A549 (cell line): Measurements from ENCODE around the gene GLS. TPM values are rescaled to one million over a fixed set of nuclear protein-coding genes. Genes with fewer than 3 reads are reported as not detected.
A peak's percentile ranks its signal among the peaks of the same experiment; 100 is the strongest.

Experiments
- ATAC-seq, 2 experiments: fragments of 200-7000 bp in 1 of 2; fragments of >200 bp in 1 of 2; cut with Nextera tagmentation in 1 of 2; cut with Tn5 transposase in 1 of 2; 3 replicates each; pipeline versions ENCODE4 v1.8.0 to v1.9.1; 2018 to 2020; ENCODE audit warnings: mild to moderate bottlenecking in 1 of 2, moderate library complexity in 1 of 2
- CTCF ChIA-PET: fragments of 300-600 bp; sonication (Branson Sonifier 250); formaldehyde crosslinking; extraction: SDS; loops from one replicate; lab custom pipeline; 2021; ENCODE audit warnings: antibody characterized with exemption, inconsistent platforms; lab: Yijun Ruan, JAX
- POLR2A ChIA-PET: fragments of 350-600 bp; formaldehyde crosslinking; extraction: SDS; loops from one replicate; lab custom pipeline; 2021; ENCODE audit warnings: antibody characterized with exemption, inconsistent platforms; lab: Yijun Ruan, JAX
- DNase-seq, 2 experiments: peaks; one replicate each; pipeline versions ENCODE4 v3.0.0 to v3.0.0-alpha.2; 2011 to 2016; ENCODE audit warnings: low read depth in 1 of 2, low spot score in 1 of 2
- FAIRE-seq: peaks from 2 replicates; lab custom pipeline; 2011; peaks lifted over from hg19 to GRCh38; lab: Jason Lieb, UNC
- H3K27ac ChIP-seq, 2 experiments: fragments of >200 bp; sonication (Bioruptor Twin); formaldehyde crosslinking; 3 replicates each; pipeline ENCODE4 v1.5.1; 2016 to 2017
- H3K4me1 ChIP-seq: fragments of >200 bp; sonication (Bioruptor Twin); formaldehyde crosslinking; 3 replicates; pipeline ENCODE4 v1.6.1; 2016
- H3K4me2 ChIP-seq: fragments of >200 bp; sonication (Bioruptor Twin); formaldehyde crosslinking; 3 replicates; pipeline ENCODE4 v1.6.1; 2016
- H3K4me3 ChIP-seq: fragments of >200 bp; sonication (Bioruptor Twin); formaldehyde crosslinking; 3 replicates; pipeline ENCODE4 v1.5.1; 2016
- H3K9me3 ChIP-seq: fragments of >200 bp; sonication (Bioruptor Twin); formaldehyde crosslinking; 3 replicates; pipeline ENCODE4 v1.6.1; 2016
- ATOH8 ChIP-seq: fragments of 250-450 bp; sonication (Bioruptor Pico); IDR thresholded peaks from 2 replicates; pipeline ENCODE4 v1.5.0; 2020; ENCODE audit warnings: low read depth, mild to moderate bottlenecking, moderate library complexity
- BHLHE40 ChIP-seq: IDR thresholded peaks from 2 replicates; pipeline ENCODE4 v1.6.1; 2012; ENCODE audit warnings: low read depth, low read length, inconsistent platforms
- CTCF ChIP-seq: fragments of >200 bp; sonication (Bioruptor Twin); formaldehyde crosslinking; IDR thresholded peaks from 3 replicates; pipeline ENCODE4 v1.5.1; 2016
- FOSB ChIP-seq: fragments of 250-450 bp; sonication (Bioruptor Pico); IDR thresholded peaks from 2 replicates; pipeline ENCODE4 v1.5.0; 2020; ENCODE audit warnings: mild to moderate bottlenecking, moderate library complexity
- FOSL2 ChIP-seq, 2 experiments: fragments of 450-650 bp in 1 of 2; fragments of >200 bp in 1 of 2; sonication (Bioruptor Twin) in 1 of 2; formaldehyde crosslinking; IDR thresholded peaks; 2 replicates each; pipeline versions ENCODE4 v1.5.0 to v1.6.1; 2016 to 2020; ENCODE audit warnings: mild to moderate bottlenecking in 1 of 2, moderate library complexity in 1 of 2
- HDAC2 ChIP-seq: fragments of 200-600 bp; sonication (generic); IDR thresholded peaks from 2 replicates; pipeline ENCODE4 v1.6.1; 2016
- HMGXB4 ChIP-seq: fragments of 250-450 bp; sonication (Bioruptor Pico); IDR thresholded peaks from 2 replicates; pipeline ENCODE4 v1.5.0; 2021; ENCODE audit warnings: mild to moderate bottlenecking, moderate library complexity, borderline replicate concordance
- HOXA7 ChIP-seq: fragments of 250-450 bp; sonication (Bioruptor Pico); IDR thresholded peaks from 2 replicates; pipeline ENCODE4 v1.5.0; 2020; ENCODE audit warnings: mild to moderate bottlenecking, moderate library complexity
- HOXB5 ChIP-seq: fragments of 250-450 bp; sonication (Bioruptor Pico); IDR thresholded peaks from 2 replicates; pipeline ENCODE4 v1.5.0; 2020; ENCODE audit warnings: mild to moderate bottlenecking, moderate library complexity
- JUN ChIP-seq, 2 experiments: fragments of >200 bp; sonication (Bioruptor Twin); formaldehyde crosslinking; IDR thresholded peaks; 2 replicates in 1 of 2; 3 replicates in 1 of 2; pipeline ENCODE4 v1.6.1; 2016 to 2017
- JUNB ChIP-seq: fragments of >200 bp; sonication (Bioruptor Twin); formaldehyde crosslinking; IDR thresholded peaks from 2 replicates; pipeline ENCODE4 v1.6.1; 2016
- MAFK ChIP-seq: fragments of 450-650 bp; IDR thresholded peaks from 2 replicates; pipeline ENCODE4 v1.6.1; 2014; ENCODE audit not compliant: partially characterized antibody
- MAX ChIP-seq: IDR thresholded peaks from 2 replicates; pipeline ENCODE4 v1.6.1; 2012
- MAZ ChIP-seq: fragments of 150-350 bp; IDR thresholded peaks from 2 replicates; pipeline ENCODE4 v1.6.1; 2014; ENCODE audit warnings: antibody characterized with exemption, low read depth, low read length, borderline replicate concordance
- MYC ChIP-seq: IDR thresholded peaks from 2 replicates; pipeline ENCODE4 v1.6.1; 2012; ENCODE audit warnings: mild to moderate bottlenecking, inconsistent platforms, low read length, improper control_type of control experiment, borderline replicate concordance
- NPAS2 ChIP-seq: fragments of 250-450 bp; sonication (Bioruptor Pico); IDR thresholded peaks from 2 replicates; pipeline ENCODE4 v1.8.0; 2022; ENCODE audit warnings: mild to moderate bottlenecking, moderate library complexity, borderline replicate concordance
- NR3C1 ChIP-seq: fragments of >200 bp; sonication (Bioruptor Twin); formaldehyde crosslinking; IDR thresholded peaks from 3 replicates; pipeline ENCODE4 v1.6.1; 2017
- PBX3 ChIP-seq: IDR thresholded peaks from 2 replicates; pipeline ENCODE4 v1.6.1; 2012
- PHF8 ChIP-seq: fragments of 200-600 bp; sonication (generic); IDR thresholded peaks from 2 replicates; pipeline ENCODE4 v1.6.1; 2016; ENCODE audit warnings: low read depth, mild to moderate bottlenecking, antibody characterized with exemption, moderate library complexity, borderline replicate concordance
- RCOR1 ChIP-seq: fragments of 150-350 bp; IDR thresholded peaks from 2 replicates; pipeline ENCODE4 v1.6.1; 2014; ENCODE audit warnings: antibody characterized with exemption, low read length, low read depth
- TFCP2L1 ChIP-seq: fragments of 250-450 bp; sonication (Bioruptor Pico); IDR thresholded peaks from 2 replicates; pipeline ENCODE4 v1.5.0; 2021; ENCODE audit warnings: mild to moderate bottlenecking
- WGBS: methylation state at CpG from one replicate; pipeline ENCODE4 v1.1.6; 2017; ENCODE audit errors: missing lambda C conversion rate; 5-methylcytosine and 5-hydroxymethylcytosine counted together
- polyA plus RNA-seq, 4 experiments: library from polyadenylated mRNA; depleted of rRNA in 3 of 4; stranded (reverse); fragments of >200 nt; fragmentation: RNase III in 1 of 4; extraction: RNeasy Plus Mini Kit Qiagen cat#74134 plus additional on column Dnase treatment in 1 of 4; gene quantifications; 2 replicates in 3 of 4; 3 replicates in 1 of 4; pipeline ENCODE4 v1.2.3, GENCODE V29; 2011 to 2017

Gene GLS
- polyA plus RNA-seq, 2 of the 4 experiments (the other 2 are of a cell fraction): 269 to 321 TPM

GRCh38 chr2:190881598-190882410 is 1.2 kb downstream of the GLS start (continued):
- TF ChIP-seq PBX3 (no peak), NR3C1 (no peak), HMGXB4 (CRISPR knock-in tag) (no peak), FOSL2 (IDR thresholded peaks at IDR 0.05) (0 out of 2 replicates have a peak, but pooled peaks have one; percentile 44), FOSL2 (CRISPR knock-in tag; IDR thresholded peaks at IDR 0.05) (peak; percentile 74), MAX (peak; percentile 90), ATOH8 (CRISPR knock-in tag) (no peak), FOSB (no peak), HOXA7 (CRISPR knock-in tag) (no peak), BHLHE40 (peak; percentile 60), CTCF (no peak), MAZ (no peak), NPAS2 (CRISPR knock-in tag) (peak; percentile 69), JUNB (peak; percentile 17; the same call in 1 of the 2 replicates), RCOR1 (no peak), MAFK (no peak), JUN (IDR thresholded peaks at IDR 0.05) (peak in 1 of 2 experiments; percentile 2; a peak in 1 of 5 replicates), PHF8 (0 out of 2 replicates have a peak, but pooled peaks have one; percentile 15), MYC (no peak), HOXB5 (CRISPR knock-in tag) (no peak)
- TF ChIP-seq, all 56 proteins: peak for 11

GRCh38 chr2:190882411-190882766 is 1.8 kb downstream of the GLS start:
- Histone ChIP-seq H3K9me3 (no peaks in the 10 kb centered on the region), H3K4me2 (peak overlapping the region; percentile 91), H3K4me1 (peaks cover 38% of the 10 kb centered on the region), H3K27ac (peak overlapping the region; percentile 93 to 99), H3K4me3 (peak overlapping the region; percentile 98)
- ChIA-PET POLR2A (interaction anchor here (1.1 to 4.1 kb wide), 6 partner anchors 15 to 47 kb away, joined by 3 to 45 read pairs (median 8); no protein-coding TSS in a partner anchor), CTCF (interaction anchor here (1.2 kb wide), 2 partner anchors 10 to 100 kb away, joined by 3 read pairs; no protein-coding TSS in a partner anchor)
- no peak for ATAC-seq
- TF ChIP-seq JUN (IDR thresholded peaks at IDR 0.05): 0 out of 5 replicates have a peak, but pooled peaks of 1 of the 2 experiments have one; percentile 27
- TF ChIP-seq HDAC2: no peak
- TF ChIP-seq TFCP2L1: 0 out of 2 replicates have a peak, but pooled peaks have one; percentile 28
- no peak for DNase-seq
- FAIRE-seq: no peak
- 2% methylated on average over 5 of the region's 5 CpGs for WGBS
